Endothelial cell (in vitro differentiated cells): Measurements from ENCODE around the gene PDE4D. TPM values are rescaled to one million over a fixed set of nuclear protein-coding genes. Genes with fewer than 3 reads are reported as not detected.

ENCODE experiments used
- DNase-seq: peaks from one replicate; pipeline ENCODE4 v3.0.0; 2021; ENCODE audit warnings: low spot score
- H3K27ac Mint-ChIP-seq: one replicate; pipeline ENCODE4 v1.8.0; 2021; ENCODE audit warnings: mixed read lengths, inconsistent platforms; ENCODE audit not compliant: unreplicated experiment
- H3K27me3 Mint-ChIP-seq: one replicate; pipeline ENCODE4 v1.8.0; 2021; ENCODE audit warnings: mild to moderate bottlenecking, moderate library complexity, mixed read lengths, inconsistent platforms; ENCODE audit not compliant: unreplicated experiment
- H3K36me3 Mint-ChIP-seq: one replicate; pipeline ENCODE4 v1.8.0; 2021; ENCODE audit warnings: mild to moderate bottlenecking, low read depth, mixed read lengths, inconsistent platforms; ENCODE audit not compliant: unreplicated experiment
- H3K4me1 Mint-ChIP-seq: one replicate; pipeline ENCODE4 v1.8.0; 2021; ENCODE audit warnings: mild to moderate bottlenecking, mixed read lengths, inconsistent platforms; ENCODE audit not compliant: unreplicated experiment
- H3K4me3 Mint-ChIP-seq: one replicate; pipeline ENCODE4 v1.8.0; 2021; ENCODE audit warnings: mild to moderate bottlenecking, mixed read lengths, inconsistent platforms; ENCODE audit not compliant: unreplicated experiment
- H3K9me3 Mint-ChIP-seq: one replicate; pipeline ENCODE4 v1.8.0; 2021; ENCODE audit warnings: mixed read lengths, inconsistent platforms; ENCODE audit not compliant: unreplicated experiment
- total RNA-seq: library from RNA; stranded (reverse); fragmentation: NEBNext Ultra II Directional; extraction: Animal tissue kit (Norgen Biotek cat#: 25700); gene quantifications from one replicate; pipeline ENCODE4 v1.2.1, GENCODE V29; 2021; ENCODE audit not compliant: unreplicated experiment
- TF ChIP-seq, protein P1 (sequence below): fragments of 200-600 bp; sonication (generic); IDR thresholded peaks from one replicate; pipeline ENCODE4 v1.5.0; 2021; ENCODE audit warnings: antibody characterized with exemption; ENCODE audit not compliant: unreplicated experiment

The PDE4D gene
- total RNA-seq, 1 donor from 2014 or later, result 9.4 TPM

DNA sequence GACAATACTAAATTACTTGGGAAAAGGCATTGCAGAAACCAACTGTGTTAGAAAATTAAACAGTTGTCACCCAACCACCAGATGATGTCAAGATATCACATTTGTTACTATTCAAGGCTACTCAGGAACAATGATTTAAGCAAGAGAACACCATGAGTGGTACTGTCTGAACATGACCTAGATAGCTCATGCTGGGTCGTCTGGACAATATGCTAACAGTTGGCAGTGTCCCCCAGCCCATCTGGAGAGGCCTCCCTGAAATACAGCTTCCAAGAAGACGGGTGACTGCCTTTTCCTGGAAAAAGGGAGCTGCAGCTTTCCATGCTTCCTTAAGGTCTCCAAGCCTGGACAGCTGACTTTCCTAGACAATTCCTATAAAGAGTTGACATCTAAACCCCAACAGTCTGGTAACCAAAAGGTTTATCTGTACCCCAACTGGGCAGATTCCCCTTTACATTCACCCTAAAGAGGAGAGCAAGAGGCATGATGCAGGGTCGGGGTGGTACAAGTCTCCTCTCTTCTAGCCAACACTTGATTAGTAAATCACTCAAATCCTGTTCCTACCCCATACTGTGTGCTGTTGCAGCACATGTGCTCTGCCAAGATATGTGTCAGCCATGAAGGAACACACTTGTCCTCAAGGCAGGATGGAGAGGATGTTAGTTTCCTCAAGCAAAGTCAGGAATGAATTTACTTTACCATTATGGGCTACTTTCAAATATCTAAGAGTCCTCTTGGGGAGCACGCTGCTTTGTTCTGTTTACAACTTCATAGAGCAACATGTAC, 433.0 kb downstream of the PDE4D start:
- peaks cover 5% of the 10 kb centered on the region for H3K9me3 Mint-ChIP-seq
- no peaks in the 10 kb centered on the region for H3K27me3 Mint-ChIP-seq
- H3K36me3 Mint-ChIP-seq, result no peaks in the 10 kb centered on the region
- no peak overlapping the region for H3K4me3 Mint-ChIP-seq
- H3K4me1 Mint-ChIP-seq, result no peaks in the 10 kb centered on the region
- H3K27ac Mint-ChIP-seq, result no peak overlapping the region
- no peak for DNase-seq
- TF ChIP-seq, protein P1, sequence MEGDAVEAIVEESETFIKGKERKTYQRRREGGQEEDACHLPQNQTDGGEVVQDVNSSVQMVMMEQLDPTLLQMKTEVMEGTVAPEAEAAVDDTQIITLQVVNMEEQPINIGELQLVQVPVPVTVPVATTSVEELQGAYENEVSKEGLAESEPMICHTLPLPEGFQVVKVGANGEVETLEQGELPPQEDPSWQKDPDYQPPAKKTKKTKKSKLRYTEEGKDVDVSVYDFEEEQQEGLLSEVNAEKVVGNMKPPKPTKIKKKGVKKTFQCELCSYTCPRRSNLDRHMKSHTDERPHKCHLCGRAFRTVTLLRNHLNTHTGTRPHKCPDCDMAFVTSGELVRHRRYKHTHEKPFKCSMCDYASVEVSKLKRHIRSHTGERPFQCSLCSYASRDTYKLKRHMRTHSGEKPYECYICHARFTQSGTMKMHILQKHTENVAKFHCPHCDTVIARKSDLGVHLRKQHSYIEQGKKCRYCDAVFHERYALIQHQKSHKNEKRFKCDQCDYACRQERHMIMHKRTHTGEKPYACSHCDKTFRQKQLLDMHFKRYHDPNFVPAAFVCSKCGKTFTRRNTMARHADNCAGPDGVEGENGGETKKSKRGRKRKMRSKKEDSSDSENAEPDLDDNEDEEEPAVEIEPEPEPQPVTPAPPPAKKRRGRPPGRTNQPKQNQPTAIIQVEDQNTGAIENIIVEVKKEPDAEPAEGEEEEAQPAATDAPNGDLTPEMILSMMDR, result no peak

DNA sequence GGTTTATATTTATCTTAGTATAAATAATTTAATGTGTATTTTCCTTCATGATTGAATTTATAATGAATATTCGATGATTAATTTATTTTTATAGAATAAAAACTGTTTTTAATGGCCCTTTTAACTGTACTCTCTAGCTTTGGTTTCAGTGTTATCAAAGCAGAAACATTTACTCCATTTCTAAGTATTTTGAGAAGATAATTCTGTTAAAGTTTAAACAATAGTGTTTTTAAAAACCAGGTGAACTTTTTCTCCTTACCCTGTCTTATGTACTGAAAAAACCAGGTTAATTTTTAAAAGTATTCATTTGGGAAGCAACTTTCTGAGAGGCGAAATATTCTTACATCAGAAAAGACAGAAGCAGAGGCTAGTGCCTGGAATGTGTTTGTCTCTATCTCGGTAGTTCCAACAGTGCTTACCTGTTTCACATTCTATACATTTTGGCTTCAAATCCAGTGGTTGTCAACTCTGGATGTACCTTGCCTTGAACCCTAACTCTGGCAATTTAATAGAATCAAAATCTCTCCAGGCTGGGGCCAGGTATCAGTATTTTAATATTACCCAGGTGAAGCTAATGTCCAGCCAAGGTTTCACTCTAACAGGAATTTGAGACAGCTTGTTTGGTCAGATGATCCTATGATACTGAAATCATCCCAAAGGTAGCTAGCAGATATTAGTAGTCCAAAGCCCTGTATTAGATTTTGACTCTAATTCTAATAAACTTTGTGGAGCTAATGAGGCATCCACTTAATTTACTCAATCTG, 434.4 kb downstream of the PDE4D start:
- DNase-seq, result no peak
- Mint-ChIP-seq H3K27me3 (no peaks in the 10 kb centered on the region), H3K4me1 (no peaks in the 10 kb centered on the region), H3K9me3 (peaks cover 5% of the 10 kb centered on the region), H3K27ac (no peak overlapping the region), H3K36me3 (no peaks in the 10 kb centered on the region), H3K4me3 (no peak overlapping the region)
- TF ChIP-seq, protein P1, result no peak

DNA sequence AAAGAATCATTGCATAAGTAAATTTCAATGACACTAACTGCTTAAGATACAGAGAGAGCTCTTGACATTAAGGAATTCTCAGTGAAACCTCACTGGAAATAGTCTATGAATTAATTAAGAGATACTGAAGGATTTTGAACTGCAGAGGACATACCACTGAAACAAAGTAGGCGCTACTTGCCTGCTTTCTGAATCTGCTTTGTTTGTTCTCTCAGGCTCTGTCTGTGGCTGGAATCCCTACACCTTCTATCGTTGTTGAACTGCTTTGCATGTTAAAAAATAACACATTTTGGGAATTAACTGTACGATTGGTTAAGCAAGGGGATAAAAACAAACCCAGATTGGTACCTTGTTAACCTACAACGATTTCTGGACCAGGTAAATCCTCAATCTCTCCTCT, 435.2 kb downstream of the PDE4D start:
- Mint-ChIP-seq H3K9me3 (peaks cover 5% of the 10 kb centered on the region), H3K4me1 (no peaks in the 10 kb centered on the region), H3K36me3 (no peaks in the 10 kb centered on the region), H3K27me3 (no peaks in the 10 kb centered on the region), H3K4me3 (no peak overlapping the region), H3K27ac (no peak overlapping the region)
- DNase-seq, result no peak
- TF ChIP-seq, protein P1, result no peak

DNA sequence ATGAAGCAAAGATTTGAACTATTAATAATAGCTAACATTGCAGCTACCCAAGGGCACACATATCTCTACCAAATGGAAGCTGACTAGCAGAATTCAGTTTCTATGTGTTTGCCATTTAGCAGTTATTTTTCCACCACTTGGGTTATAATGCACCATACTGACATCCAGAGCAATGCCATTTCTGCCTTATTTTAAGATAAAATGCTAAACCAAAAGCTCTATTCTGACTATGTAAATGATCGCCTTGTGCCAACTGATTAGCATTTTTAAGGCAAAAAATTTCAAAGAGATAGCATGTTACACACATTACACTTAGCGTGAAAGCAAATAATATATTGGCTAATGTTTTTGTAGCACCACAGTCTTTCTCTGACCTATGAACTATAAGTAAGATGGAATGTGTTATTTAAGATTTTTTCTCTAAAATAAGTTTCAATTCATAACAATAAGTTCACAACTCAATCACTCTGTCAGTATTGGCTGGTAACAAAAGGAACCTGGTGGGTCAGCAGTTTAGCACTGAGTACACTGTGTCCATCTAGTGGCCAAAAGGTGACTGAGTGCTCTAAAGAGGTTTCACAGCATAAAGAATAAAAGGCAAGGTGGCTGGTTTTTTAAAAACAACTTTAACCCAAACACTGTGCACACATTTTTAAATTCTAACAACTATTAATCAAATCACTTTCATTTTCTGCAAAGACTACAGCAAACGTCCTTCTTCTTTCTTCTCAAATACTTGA, 443.5 kb downstream of the PDE4D start:
- DNase-seq, result no peak
- Mint-ChIP-seq H3K9me3 (no peaks in the 10 kb centered on the region), H3K27me3 (no peaks in the 10 kb centered on the region), H3K4me3 (no peak overlapping the region), H3K36me3 (no peaks in the 10 kb centered on the region), H3K4me1 (no peaks in the 10 kb centered on the region), H3K27ac (no peak overlapping the region)
- TF ChIP-seq, protein P1, result no peak
